SK-N-SH treated with all-trans-retinoic acid at 6 μM for 48 hours (cell line): Measurements from ENCODE around the gene ZGPAT.

Experiments
- ATAC-seq: fragments of 200-7000 bp; cut with Tn5 transposase; 3 replicates; pipeline ENCODE4 v1.9.1; 2020; ENCODE audit warnings: mild to moderate bottlenecking, moderate library complexity
- ARNTL ChIP-seq: fragments of 450-650 bp; formaldehyde crosslinking; IDR thresholded peaks from 2 replicates; pipeline ENCODE4 v1.5.0; 2020; ENCODE audit warnings: low read depth, mild to moderate bottlenecking, moderate library complexity, borderline replicate concordance
- BACH2 ChIP-seq: fragments of 250-450 bp; sonication (Bioruptor Pico); IDR thresholded peaks from 2 replicates; pipeline ENCODE4 v1.9.0; 2021; ENCODE audit warnings: mild to moderate bottlenecking, borderline replicate concordance
- CSDC2 ChIP-seq: fragments of 250-450 bp; sonication (Bioruptor Pico); IDR thresholded peaks from 2 replicates; pipeline ENCODE4 v1.5.0; 2020; ENCODE audit warnings: mild to moderate bottlenecking, moderate library complexity
- CSRNP3 ChIP-seq: fragments of 250-450 bp; sonication (Bioruptor Pico); IDR thresholded peaks from 2 replicates; pipeline ENCODE4 v1.5.1; 2021; ENCODE audit warnings: mild to moderate bottlenecking, moderate library complexity
- ESRRG ChIP-seq: fragments of 250-450 bp; sonication (Bioruptor Pico); IDR thresholded peaks from 2 replicates; pipeline ENCODE4 v1.6.1; 2021; ENCODE audit warnings: mild to moderate bottlenecking
- GLIS3 ChIP-seq: fragments of 250-450 bp; sonication (Bioruptor Pico); IDR thresholded peaks from 2 replicates; pipeline ENCODE4 v1.5.0; 2020; ENCODE audit warnings: mild to moderate bottlenecking, moderate library complexity
- ISL1 ChIP-seq: fragments of 250-450 bp; sonication (Bioruptor Pico); IDR thresholded peaks from 2 replicates; pipeline ENCODE4 v2.1.2; 2022; ENCODE audit warnings: mild to moderate bottlenecking, moderate library complexity
- OSR1 ChIP-seq: fragments of 250-450 bp; sonication (Bioruptor Pico); IDR thresholded peaks from 2 replicates; pipeline ENCODE4 v1.8.0; 2022; ENCODE audit warnings: moderate library complexity, mild to moderate bottlenecking, inconsistent platforms
- PATZ1 ChIP-seq: fragments of 250-450 bp; sonication (Bioruptor Pico); IDR thresholded peaks from 2 replicates; pipeline ENCODE4 v1.8.0; 2020; ENCODE audit warnings: mild to moderate bottlenecking, moderate library complexity, borderline replicate concordance
- POU6F1 ChIP-seq: fragments of 250-450 bp; sonication (Bioruptor Pico); IDR thresholded peaks from 2 replicates; pipeline ENCODE4 v1.8.0; 2021; ENCODE audit warnings: low read depth, mild to moderate bottlenecking, moderate library complexity, borderline replicate concordance
- PPARA ChIP-seq: fragments of 250-450 bp; sonication (Bioruptor Pico); IDR thresholded peaks from 2 replicates; pipeline ENCODE4 v1.5.0; 2020; ENCODE audit warnings: mild to moderate bottlenecking, borderline replicate concordance
- RARB ChIP-seq: fragments of 250-450 bp; sonication (Bioruptor Pico); IDR thresholded peaks from 2 replicates; pipeline ENCODE4 v1.8.0; 2021; ENCODE audit warnings: mild to moderate bottlenecking, moderate library complexity
- SNAI2 ChIP-seq: fragments of 250-450 bp; sonication (Bioruptor Pico); IDR thresholded peaks from 2 replicates; pipeline ENCODE4 v1.5.0; 2020; ENCODE audit warnings: mild to moderate bottlenecking, moderate library complexity
- TSHZ2 ChIP-seq: fragments of 250-450 bp; sonication (Bioruptor Pico); IDR thresholded peaks from 2 replicates; pipeline ENCODE4 v1.5.0; 2020; ENCODE audit warnings: mild to moderate bottlenecking, moderate library complexity
- ZC3H10 ChIP-seq: fragments of 250-450 bp; sonication (Bioruptor Pico); IDR thresholded peaks from 2 replicates; pipeline ENCODE4 v1.5.1; 2021; ENCODE audit warnings: mild to moderate bottlenecking, moderate library complexity
- ZFP30 ChIP-seq: fragments of 450-650 bp; formaldehyde crosslinking; IDR thresholded peaks from 2 replicates; pipeline ENCODE4 v1.5.0; 2022; ENCODE audit warnings: mild to moderate bottlenecking, moderate library complexity
- ZNF565 ChIP-seq: fragments of 450-650 bp; formaldehyde crosslinking; conservative IDR thresholded peaks from 2 replicates; pipeline ENCODE4 v1.5.0; 2020; ENCODE audit warnings: low read depth, mild to moderate bottlenecking, moderate library complexity
- ZNF70 ChIP-seq: fragments of 450-650 bp; formaldehyde crosslinking; IDR thresholded peaks from 2 replicates; pipeline ENCODE4 v1.5.0; 2020; ENCODE audit warnings: mild to moderate bottlenecking, moderate library complexity
- ZNF8 ChIP-seq: fragments of 450-650 bp; formaldehyde crosslinking; IDR thresholded peaks from 2 replicates; pipeline ENCODE4 v1.5.0; 2020; ENCODE audit warnings: mild to moderate bottlenecking, moderate library complexity

The ZGPAT gene

GRCh38 chr20:63752411-63753101, 44.7 kb downstream of the ZGPAT start:
- no peak for ATAC-seq
- TF ChIP-seq TSHZ2, result no peak
- TF ChIP-seq, all 23 proteins: peak for 0

GRCh38 chr20:63753381-63753780, 45.5 kb downstream of the ZGPAT start:
- ATAC-seq, result no peak

GRCh38 chr20:63754008-63754407, 46.2 kb downstream of the ZGPAT start:
- no peak for ATAC-seq
- TF ChIP-seq ZNF8 (CRISPR knock-in tag), result no peak
- no peak for TF ChIP-seq ZFP30 (CRISPR knock-in tag)
- TF ChIP-seq ZNF565 (CRISPR knock-in tag), result no peak
- no peak for TF ChIP-seq SNAI2 (CRISPR knock-in tag)
- no peak for TF ChIP-seq PATZ1 (CRISPR knock-in tag)
- no peak for TF ChIP-seq POU6F1
- no peak for TF ChIP-seq PPARA (CRISPR knock-in tag)
- no peak for TF ChIP-seq ISL1 (CRISPR knock-in tag)
- TF ChIP-seq ZC3H10 (CRISPR knock-in tag), result no peak
- no peak for TF ChIP-seq RARB
- TF ChIP-seq CSDC2 (CRISPR knock-in tag), result no peak
- TF ChIP-seq OSR1 (CRISPR knock-in tag), result no peak
- TF ChIP-seq ARNTL (CRISPR knock-in tag), result no peak
- TF ChIP-seq ESRRG (CRISPR knock-in tag), result no peak
- TF ChIP-seq BACH2 (CRISPR knock-in tag), result no peak
- no peak for TF ChIP-seq GLIS3
- TF ChIP-seq ZNF70 (CRISPR knock-in tag), result no peak
- TF ChIP-seq TSHZ2, result no peak

More at GRCh38 chr20:63753381-63753780, 45.5 kb downstream of the ZGPAT start:
- TF ChIP-seq PATZ1 (CRISPR knock-in tag) (no peak), SNAI2 (CRISPR knock-in tag) (no peak), BACH2 (CRISPR knock-in tag) (no peak), ZNF70 (CRISPR knock-in tag) (no peak), CSRNP3 (CRISPR knock-in tag) (no peak), ARNTL (CRISPR knock-in tag) (no peak)
